Fibroblast of pulmonary artery (primary cell): Measurements from ENCODE around the gene DNAI4.
"Not testable (repeated sequence)": the region's sequence is repeated elsewhere in the genome, so short reads cannot be mapped to it uniquely, and the experiment has no call there.

Source experiments
- DNase-seq: peaks from one replicate; pipeline ENCODE4 v3.0.0-alpha.2; 2010; ENCODE audit warnings: low read depth
- H3K4me3 ChIP-seq: replicated peaks from 2 replicates; pipeline ENCODE4 v1.5.1; 2011; ENCODE audit warnings: low read depth, mild to moderate bottlenecking, control low read depth, low read length, moderate library complexity
- TF ChIP-seq, protein P1 (sequence below): IDR thresholded peaks from 2 replicates; pipeline ENCODE4 v1.5.1; 2011; ENCODE audit warnings: mild to moderate bottlenecking, control low read depth, low read length, inconsistent platforms; ENCODE audit errors: missing control alignments

DNAI4 gene

DNA sequence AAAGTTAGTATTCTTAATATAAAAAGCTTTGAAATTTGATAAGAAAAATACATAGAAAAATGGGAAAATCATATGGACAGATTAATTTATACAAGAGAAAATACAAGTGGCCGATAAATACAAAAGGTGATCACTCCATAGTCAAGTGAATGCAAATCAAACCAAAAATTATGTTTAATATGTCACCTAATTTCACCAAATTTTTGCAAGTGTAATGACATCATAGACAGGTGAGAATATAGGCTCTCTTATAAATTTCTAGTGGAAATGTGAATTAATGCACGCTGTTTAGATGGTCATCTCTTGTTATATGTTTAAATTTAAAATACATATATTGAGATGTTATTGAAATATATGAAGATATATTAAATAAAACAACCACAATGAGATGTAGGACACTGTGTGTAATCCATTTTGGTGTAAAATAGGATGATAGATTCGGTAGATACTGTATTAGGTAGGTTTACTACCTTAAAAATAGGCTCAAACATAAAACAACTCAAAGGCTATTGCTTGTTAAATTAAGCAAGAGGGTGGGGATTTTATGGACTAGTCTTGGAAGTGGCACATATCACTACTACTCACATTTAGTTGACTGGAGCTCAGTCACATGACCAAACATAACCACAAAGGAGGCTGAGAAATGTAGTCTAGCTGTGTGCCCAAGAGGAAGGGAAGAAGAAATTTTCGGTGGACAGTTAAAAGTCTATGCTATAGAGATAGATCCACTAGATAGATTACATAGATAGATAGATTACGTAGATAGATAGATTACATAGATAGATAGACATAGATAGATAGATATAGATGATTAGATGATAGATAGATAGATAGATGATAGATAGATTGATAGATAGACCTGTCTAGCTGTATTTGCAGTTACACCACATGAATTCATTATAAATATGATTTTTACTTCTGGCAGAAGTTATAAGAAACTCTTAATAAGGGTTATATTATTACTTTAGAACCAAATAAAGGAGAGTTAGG is 132.7 kb downstream of the DNAI4 start:
- DNase-seq: no peak
- H3K4me3 ChIP-seq: no peak overlapping the region
- TF ChIP-seq, protein P1, sequence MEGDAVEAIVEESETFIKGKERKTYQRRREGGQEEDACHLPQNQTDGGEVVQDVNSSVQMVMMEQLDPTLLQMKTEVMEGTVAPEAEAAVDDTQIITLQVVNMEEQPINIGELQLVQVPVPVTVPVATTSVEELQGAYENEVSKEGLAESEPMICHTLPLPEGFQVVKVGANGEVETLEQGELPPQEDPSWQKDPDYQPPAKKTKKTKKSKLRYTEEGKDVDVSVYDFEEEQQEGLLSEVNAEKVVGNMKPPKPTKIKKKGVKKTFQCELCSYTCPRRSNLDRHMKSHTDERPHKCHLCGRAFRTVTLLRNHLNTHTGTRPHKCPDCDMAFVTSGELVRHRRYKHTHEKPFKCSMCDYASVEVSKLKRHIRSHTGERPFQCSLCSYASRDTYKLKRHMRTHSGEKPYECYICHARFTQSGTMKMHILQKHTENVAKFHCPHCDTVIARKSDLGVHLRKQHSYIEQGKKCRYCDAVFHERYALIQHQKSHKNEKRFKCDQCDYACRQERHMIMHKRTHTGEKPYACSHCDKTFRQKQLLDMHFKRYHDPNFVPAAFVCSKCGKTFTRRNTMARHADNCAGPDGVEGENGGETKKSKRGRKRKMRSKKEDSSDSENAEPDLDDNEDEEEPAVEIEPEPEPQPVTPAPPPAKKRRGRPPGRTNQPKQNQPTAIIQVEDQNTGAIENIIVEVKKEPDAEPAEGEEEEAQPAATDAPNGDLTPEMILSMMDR: no peak

DNA sequence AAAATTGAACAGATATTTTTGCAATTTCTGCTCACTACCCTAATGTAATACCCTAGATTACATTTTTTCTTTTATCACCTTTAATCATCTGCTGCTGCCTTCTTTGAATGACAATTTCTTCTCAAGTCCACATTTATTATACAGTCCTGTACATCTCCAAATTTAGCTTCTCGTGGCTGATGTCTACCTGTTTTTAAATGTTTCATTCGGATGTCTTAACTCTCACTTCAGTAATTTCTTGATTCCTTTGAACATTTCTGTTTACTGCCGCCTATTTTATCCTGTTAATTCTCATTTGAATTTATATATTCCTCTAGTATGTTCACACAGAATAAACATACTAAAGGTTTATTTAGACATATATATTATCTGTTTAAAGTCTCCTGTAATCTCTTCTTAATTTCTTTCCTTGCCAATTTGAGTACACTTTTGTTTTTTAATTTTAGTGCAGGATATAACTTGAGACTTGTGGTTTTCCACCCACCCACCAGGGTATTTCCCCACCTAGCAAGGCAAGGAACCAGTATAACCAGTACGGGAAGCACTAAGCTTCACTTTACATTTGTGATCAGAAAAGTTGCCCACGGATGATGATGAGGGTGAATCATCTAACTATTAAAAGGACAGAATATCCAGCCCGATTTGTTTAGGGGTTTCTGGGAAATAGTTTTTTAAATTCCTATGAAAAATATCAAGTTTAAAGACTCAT is 136.3 kb downstream of the DNAI4 start:
- H3K4me3 ChIP-seq: no peak overlapping the region
- no peak for DNase-seq
- TF ChIP-seq, protein P1: no peak

DNA sequence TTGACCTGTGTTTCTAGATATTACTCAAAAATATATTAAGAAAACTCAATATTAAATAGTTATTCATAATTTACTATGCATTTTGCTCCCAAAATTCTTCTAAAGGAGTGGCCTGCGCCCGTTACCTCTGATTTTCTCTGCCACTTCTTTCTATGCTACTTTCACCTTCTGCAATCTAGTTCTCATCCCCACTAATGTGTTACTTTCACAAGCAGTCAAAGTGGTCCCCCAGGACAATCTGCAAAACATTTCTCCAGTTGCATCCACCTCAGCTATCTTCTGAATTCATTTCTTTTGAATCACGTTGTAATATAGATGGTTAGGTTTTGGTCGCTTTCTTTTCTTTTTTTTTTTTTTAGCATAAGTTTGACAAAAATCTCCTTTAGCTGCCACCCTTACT is 137.0 kb downstream of the DNAI4 start:
- TF ChIP-seq, protein P1: no peak

DNA sequence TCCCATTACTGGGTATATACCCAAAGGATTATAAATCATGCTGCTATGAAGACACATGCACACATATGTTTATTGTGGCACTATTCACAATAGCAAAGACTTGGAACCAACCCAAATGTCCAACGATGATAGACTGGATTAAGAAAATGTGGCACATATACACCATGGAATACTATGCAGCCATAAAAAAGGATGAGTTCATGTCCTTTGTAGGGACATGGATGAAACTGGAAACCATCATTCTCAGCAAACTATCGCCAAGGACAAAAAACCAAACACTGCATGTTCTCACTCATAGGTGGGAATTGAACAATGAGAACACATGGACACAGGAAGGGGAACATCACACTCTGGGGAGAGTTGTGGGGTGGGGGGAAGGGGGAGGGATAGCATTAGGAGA is 138.9 kb downstream of the DNAI4 start:
- H3K4me3 ChIP-seq, DNase-seq: not testable (repeated sequence)

More for the DNA sequence above, 137.0 kb downstream of the DNAI4 start:
- no peak for DNase-seq
- H3K4me3 ChIP-seq: no peak overlapping the region

DNA sequence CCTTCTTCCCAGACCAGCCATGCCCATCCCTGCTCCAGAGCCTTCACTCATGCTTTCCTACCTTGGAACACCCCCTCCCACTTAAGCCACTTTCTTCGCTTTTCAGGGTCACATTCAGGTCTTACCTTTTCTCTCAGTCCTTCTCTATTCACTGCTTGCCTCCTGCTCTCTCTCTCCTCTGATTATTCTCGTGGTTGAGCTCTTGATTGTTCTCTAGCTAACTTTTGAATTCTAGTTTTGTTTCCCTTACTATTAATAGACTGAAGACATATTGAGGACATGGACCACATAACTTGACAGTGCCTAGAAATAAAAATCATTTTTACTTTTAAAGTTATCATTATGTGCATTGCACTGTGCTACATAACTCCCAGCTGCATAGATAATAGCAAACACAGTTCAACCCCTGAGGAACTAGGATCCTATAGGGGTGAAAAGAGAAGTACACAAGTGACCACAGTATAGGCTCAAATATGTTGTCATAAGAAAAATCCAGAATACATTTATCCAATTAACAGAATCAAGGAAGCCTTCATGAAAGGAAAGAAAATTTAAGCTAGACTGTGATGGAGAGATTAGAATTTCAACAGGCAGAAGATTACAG is 145.1 kb downstream of the DNAI4 start:
- no peak for DNase-seq
- H3K4me3 ChIP-seq: no peak overlapping the region
- TF ChIP-seq, protein P1: no peak

DNA sequence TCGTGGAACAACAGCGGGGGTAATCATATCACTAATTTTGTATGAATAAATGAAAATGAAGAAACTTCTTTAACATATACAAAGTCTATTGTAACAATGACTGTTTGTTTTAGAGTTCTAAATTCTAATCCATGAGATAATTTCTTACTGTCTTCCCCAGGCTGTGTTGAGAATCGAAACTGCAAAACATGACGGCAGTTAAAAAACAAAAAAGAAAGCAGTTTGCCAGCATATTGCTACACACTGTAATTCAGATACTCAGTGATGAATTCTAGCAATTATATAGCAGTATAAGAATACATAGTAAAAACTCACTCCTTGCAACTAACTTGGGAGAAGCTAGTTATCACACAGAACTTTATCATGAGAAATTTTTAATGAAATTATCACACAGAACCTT is 145.7 kb downstream of the DNAI4 start:
- peak; percentile 8 for DNase-seq
- TF ChIP-seq, protein P1: no peak
- peak overlapping the region; percentile 2 for H3K4me3 ChIP-seq

DNA sequence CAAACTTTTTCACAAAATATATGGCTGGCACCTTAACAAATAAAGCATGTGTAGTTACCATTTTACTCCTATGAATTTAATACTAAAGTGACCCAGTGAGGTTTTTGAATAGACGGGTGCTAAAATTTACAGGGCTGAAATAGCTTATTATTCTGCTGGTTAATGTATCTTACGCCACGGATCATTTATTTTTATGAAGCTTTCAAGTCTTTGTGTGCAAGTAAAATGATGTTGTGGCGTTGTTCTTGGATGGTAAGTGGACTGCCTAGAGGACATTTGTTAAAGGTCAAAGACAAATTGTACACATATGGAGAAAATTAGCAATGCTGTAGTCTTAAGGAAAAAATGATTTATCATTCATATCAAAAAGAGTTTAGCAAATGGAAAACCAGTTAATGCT is 146.4 kb downstream of the DNAI4 start:
- TF ChIP-seq, protein P1: no peak
- no peak overlapping the region for H3K4me3 ChIP-seq
- no peak for DNase-seq
